H1 (cell line): Measurements from ENCODE around the gene OXSR1. TPM values are rescaled to one million over a fixed set of nuclear protein-coding genes. Genes with fewer than 3 reads are reported as not detected.
A peak's percentile ranks its signal among the peaks of the same experiment; 100 is the strongest.

Source experiments
- CTCF ChIA-PET: fragments of 300-600 bp; sonication (Branson Sonifier 250); formaldehyde crosslinking; loops from one replicate; lab custom pipeline; 2021; ENCODE audit not compliant: partially characterized antibody; lab: Charles Lee
- POLR2A ChIA-PET: fragments of 300-600 bp; sonication (Branson Sonifier 250); formaldehyde crosslinking; loops from one replicate; lab custom pipeline; 2021; ENCODE audit warnings: inconsistent platforms; ENCODE audit not compliant: partially characterized antibody; lab: Charles Lee
- DNase-seq, 2 experiments: peaks; one replicate each; pipeline versions ENCODE4 v3.0.0 to v3.0.0-alpha.2; 2010 to 2022; ENCODE audit warnings: low spot score in 2 of 2, low read depth in 1 of 2, mixed read lengths in 1 of 2
- FAIRE-seq: peaks from 2 replicates; lab custom pipeline; 2011; peaks lifted over from hg19 to GRCh38; lab: Jason Lieb, UNC
- H2AFZ ChIP-seq: 2 replicates; pipeline ENCODE4 v1.8.1; 2012; ENCODE audit warnings: low read length, inconsistent platforms
- H2AK5ac ChIP-seq: 2 replicates; pipeline ENCODE4 v1.6.1; 2013; ENCODE audit warnings: low read depth, low read length
- H2BK120ac ChIP-seq: replicated peaks from 2 replicates; pipeline ENCODE3; 2013; ENCODE audit warnings: low read depth, low read length, inconsistent platforms
- H2BK12ac ChIP-seq: 2 replicates; pipeline ENCODE4 v1.6.1; 2013; ENCODE audit warnings: low read depth, low read length
- H2BK15ac ChIP-seq: 2 replicates; pipeline ENCODE4 v1.6.1; 2013; ENCODE audit warnings: low read length
- H2BK20ac ChIP-seq: 2 replicates; pipeline ENCODE4 v1.6.1; 2013; ENCODE audit warnings: low read length
- H2BK5ac ChIP-seq: 2 replicates; pipeline ENCODE4 v1.6.1; 2013; ENCODE audit warnings: low read depth, low read length
- H3K14ac ChIP-seq: 2 replicates; pipeline ENCODE4 v1.6.1; 2013; ENCODE audit warnings: inconsistent platforms; ENCODE audit not compliant: insufficient read length
- H3K18ac ChIP-seq: 2 replicates; pipeline ENCODE4 v1.6.1; 2013; ENCODE audit warnings: low read length; ENCODE audit errors: extremely low read depth
- H3K23ac ChIP-seq: 2 replicates; pipeline ENCODE4 v1.6.1; 2013; ENCODE audit warnings: inconsistent platforms; ENCODE audit not compliant: insufficient read length
- H3K23me2 ChIP-seq: 2 replicates; pipeline ENCODE4 v1.6.1; 2013; ENCODE audit warnings: low read depth, low read length
- H3K27ac ChIP-seq: 2 replicates; pipeline ENCODE4 v1.6.1; 2011; ENCODE audit warnings: low read depth, low read length, inconsistent platforms
- H3K27me3 ChIP-seq, 4 experiments: replicated peaks in 1 of 4; 1 replicate in 1 of 4; 2 replicates in 3 of 4; pipeline versions ENCODE4 v1.6.1 to v1.8.1; 2011 to 2013; ENCODE audit warnings: low read length in 3 of 4, mild to moderate bottlenecking in 3 of 4, inconsistent platforms in 2 of 4, mixed read lengths in 2 of 4, moderate library complexity in 1 of 4; ENCODE audit not compliant: control insufficient read depth in 3 of 4, insufficient read depth in 3 of 4; ENCODE audit errors: extremely low read depth in 1 of 4
- H3K36me3 ChIP-seq, 4 experiments: 2 replicates each; pipeline versions ENCODE4 v1.6.1 to v1.8.1; 2011 to 2013; ENCODE audit warnings: mild to moderate bottlenecking in 4 of 4, low read length in 3 of 4, moderate library complexity in 2 of 4, control low read depth in 1 of 4, inconsistent platforms in 1 of 4; ENCODE audit not compliant: insufficient read depth in 4 of 4, control insufficient read depth in 2 of 4
- H3K4ac ChIP-seq: replicated peaks from 2 replicates; pipeline ENCODE3; 2013; ENCODE audit warnings: low read length, low read depth, mixed read lengths, inconsistent platforms; ENCODE audit not compliant: insufficient read length
- H3K4me1 ChIP-seq, 4 experiments: replicated peaks in 1 of 4; 1 replicate in 1 of 4; 2 replicates in 3 of 4; pipeline versions ENCODE4 v1.6.1 to v1.8.1; 2011 to 2013; ENCODE audit warnings: low read length in 3 of 4, inconsistent platforms in 2 of 4, mixed read lengths in 1 of 4; ENCODE audit not compliant: insufficient read depth in 4 of 4, control insufficient read depth in 3 of 4
- H3K4me2 ChIP-seq, 2 experiments: 2 replicates each; pipeline versions ENCODE4 v1.6.1 to v1.8.1; 2011 to 2013; ENCODE audit warnings: low read depth in 2 of 2, low read length in 2 of 2, control low read depth in 1 of 2, inconsistent platforms in 1 of 2, mild to moderate bottlenecking in 1 of 2; ENCODE audit not compliant: insufficient read depth in 1 of 2
- H3K4me3 ChIP-seq, 4 experiments: fragments of 200-600, 300-600 bp in 1 of 4; sonication (generic), shearing (Covaris generic), sonication (Bioruptor Twin) in 1 of 4; 2 replicates each; pipeline versions ENCODE4 v1.5.1 to v1.8.1; 2011 to 2016; ENCODE audit warnings: low read length in 4 of 4, low read depth in 3 of 4, control low read depth in 2 of 4, inconsistent platforms in 2 of 4, mild to moderate bottlenecking in 2 of 4, mixed read lengths in 1 of 4, moderate library complexity in 1 of 4; ENCODE audit not compliant: insufficient read depth in 2 of 4; ENCODE audit errors: extremely low read depth in 1 of 4
- H3K56ac ChIP-seq: replicated peaks from 2 replicates; pipeline ENCODE3; 2013; ENCODE audit warnings: low read depth, mild to moderate bottlenecking, mixed read lengths, low read length, inconsistent platforms; ENCODE audit not compliant: insufficient read length
- H3K79me1 ChIP-seq: 2 replicates; pipeline ENCODE4 v1.6.1; 2013; ENCODE audit warnings: low read depth, low read length, control low read depth
- H3K79me2 ChIP-seq, 2 experiments: 2 replicates each; pipeline versions ENCODE4 v1.6.1 to v1.8.1; 2012 to 2013; ENCODE audit warnings: low read length in 2 of 2, mild to moderate bottlenecking in 2 of 2, inconsistent platforms in 1 of 2; ENCODE audit not compliant: insufficient read depth in 2 of 2, control insufficient read depth in 1 of 2
- H3K9ac ChIP-seq, 4 experiments: replicated peaks in 1 of 4; 1 replicate in 1 of 4; 2 replicates in 3 of 4; pipeline versions ENCODE4 v1.6.1 to v1.8.1; 2011 to 2013; ENCODE audit warnings: low read depth in 3 of 4, low read length in 3 of 4, control low read depth in 2 of 4, mild to moderate bottlenecking in 2 of 4, moderate library complexity in 2 of 4, inconsistent platforms in 1 of 4; ENCODE audit errors: extremely low read depth in 1 of 4
- H3K9me3 ChIP-seq, 2 experiments: 2 replicates each; pipeline versions ENCODE4 v1.6.1 to v1.8.1; 2012 to 2013; ENCODE audit warnings: mild to moderate bottlenecking in 2 of 2, moderate library complexity in 2 of 2, control low read depth in 1 of 2, inconsistent platforms in 1 of 2, low read depth in 1 of 2, low read length in 1 of 2, mixed read lengths in 1 of 2; ENCODE audit not compliant: insufficient read depth in 2 of 2
- H4K20me1 ChIP-seq, 2 experiments: replicated peaks in 1 of 2; 2 replicates each; pipeline versions ENCODE3 to v1.8.1; 2011 to 2013; ENCODE audit warnings: inconsistent platforms in 2 of 2, low read length in 2 of 2, mild to moderate bottlenecking in 1 of 2; ENCODE audit not compliant: insufficient read depth in 2 of 2, control insufficient read depth in 1 of 2
- H4K5ac ChIP-seq: 2 replicates; pipeline ENCODE4 v1.6.1; 2013; ENCODE audit warnings: low read length, low read depth, mixed read lengths, inconsistent platforms; ENCODE audit not compliant: insufficient read length
- H4K8ac ChIP-seq: 2 replicates; pipeline ENCODE4 v1.8.0; 2013; ENCODE audit warnings: mild to moderate bottlenecking, moderate library complexity, low read length, inconsistent platforms; ENCODE audit not compliant: insufficient read depth; ENCODE audit errors: extremely low read depth
- H4K91ac ChIP-seq: replicated peaks from 2 replicates; pipeline ENCODE3; 2013; ENCODE audit warnings: low read length, mixed read lengths, inconsistent platforms; ENCODE audit not compliant: insufficient read length
- ATF2 ChIP-seq: IDR thresholded peaks from 2 replicates; pipeline ENCODE4 v1.6.1; 2012; ENCODE audit warnings: low read length, inconsistent platforms
- BCL11A ChIP-seq, 2 experiments: IDR thresholded peaks; one replicate each; pipeline ENCODE4 v1.6.1; 2011; ENCODE audit warnings: low read depth in 2 of 2, low read length in 2 of 2, mild to moderate bottlenecking in 2 of 2
- EZH2 ChIP-seq: fragments of 200-600 bp; sonication (generic); IDR thresholded peaks from 2 replicates; pipeline ENCODE4 v1.7.1; 2012; ENCODE audit warnings: low read depth, mild to moderate bottlenecking, moderate library complexity, low read length, inconsistent platforms; ENCODE audit not compliant: severe bottlenecking
- FOSL1 ChIP-seq: IDR thresholded peaks from 2 replicates; pipeline ENCODE4 v1.6.1; 2011; ENCODE audit warnings: mild to moderate bottlenecking, low read depth, low read length, moderate library complexity; ENCODE audit not compliant: insufficient read depth
- NANOG ChIP-seq: IDR thresholded peaks from 2 replicates; pipeline ENCODE4 v1.6.1; 2011; ENCODE audit warnings: low read length, low read depth, mild to moderate bottlenecking, inconsistent platforms; ENCODE audit not compliant: insufficient read depth, poor library complexity, severe bottlenecking
- POLR2A ChIP-seq, 2 experiments: IDR thresholded peaks; 1 replicate in 1 of 2; 2 replicates in 1 of 2; pipeline ENCODE4 v1.6.1; 2011; ENCODE audit warnings: low read depth in 2 of 2, low read length in 2 of 2, mild to moderate bottlenecking in 2 of 2; ENCODE audit errors: control extremely low read depth in 1 of 2
- POLR2AphosphoS5 ChIP-seq: IDR thresholded peaks from 2 replicates; pipeline ENCODE4 v1.6.1; 2011; ENCODE audit warnings: low read depth, low read length
- RBBP5 ChIP-seq: IDR thresholded peaks from 2 replicates; pipeline ENCODE4 v1.7.1; 2012; ENCODE audit warnings: low read depth, mild to moderate bottlenecking, inconsistent platforms, low read length, moderate library complexity, borderline replicate concordance
- SIX5 ChIP-seq: IDR thresholded peaks from 2 replicates; pipeline ENCODE4 v1.6.1; 2011; ENCODE audit warnings: mild to moderate bottlenecking, low read depth, low read length
- TAF7 ChIP-seq: optimal IDR thresholded peaks from 2 replicates; pipeline ENCODE3; 2011; ENCODE audit warnings: low read depth, mild to moderate bottlenecking, inconsistent platforms, low read length, moderate library complexity, borderline replicate concordance
- USF2 ChIP-seq: IDR thresholded peaks from 2 replicates; pipeline ENCODE4 v1.6.1; 2011; ENCODE audit warnings: low read length, improper control_type of control experiment
- WGBS, 2 experiments: shearing (Covaris generic) in 1 of 2; methylation state at CpG; one replicate each; pipeline versions ENCODE4 v1.1.6 to v1.1.7; 2013 to 2015; ENCODE audit warnings: low lambda C conversion rate in 2 of 2, mixed read lengths in 2 of 2, inconsistent platforms in 1 of 2, low coverage in 1 of 2, missing lambda C conversion rate in 1 of 2; ENCODE audit not compliant: insufficient replicate concordance in 2 of 2, insufficient coverage in 1 of 2, insufficient read length in 1 of 2; ENCODE audit errors: extremely low coverage in 1 of 2, missing lambda C conversion rate in 1 of 2; 5-methylcytosine and 5-hydroxymethylcytosine counted together
- polyA plus RNA-seq, 7 experiments: library from polyadenylated mRNA; depleted of rRNA in 3 of 7; stranded (reverse) in 5 of 7; unstranded in 2 of 7; fragments of >200 nt in 5 of 7; fragments of 200-250 nt in 2 of 7; gene quantifications; 1 replicate in 5 of 7; 2 replicates in 1 of 7; 4 replicates in 1 of 7; pipeline versions ENCODE4 v1.2.1 to v1.2.3, GENCODE V29; 2011 to 2013; ENCODE audit warnings: missing spikeins in 2 of 7, mixed read lengths in 2 of 7
- total RNA-seq: library from RNA; stranded (reverse); fragmentation: NEBNext Ultra II Directional; extraction: Animal tissue kit (Norgen Biotek cat#: 25700); gene quantifications from 2 replicates; pipeline ENCODE4 v1.2.1, GENCODE V29; 2021

OXSR1 gene
- total and polyA plus RNA-seq, 2 of the 8 experiments (the other 6 are each of a cell fraction or from before 2014, with no cell fraction given), result 25.1 to 47.0 TPM

GRCh38 chr3:38167591-38167990 lies 2.3 kb downstream of the OXSR1 start:
- no peak for DNase-seq
- no peak overlapping the region for H2AK5ac ChIP-seq
- no peak overlapping the region for H4K91ac ChIP-seq
- peaks cover 14% of the 10 kb centered on the region; the same call in 1 of the 2 replicates for H3K23me2 ChIP-seq
- H4K20me1 ChIP-seq, result peaks cover 7 to 8% of the 10 kb centered on the region in 2 experiments
- no peaks in the 10 kb centered on the region for H3K9me3 ChIP-seq
- H3K14ac ChIP-seq, result no peak overlapping the region
- H3K27me3 ChIP-seq, result no peaks in the 10 kb centered on the region
- peaks cover 18 to 66% of the 10 kb centered on the region in 2 experiments for H3K79me2 ChIP-seq
- H3K23ac ChIP-seq, result no peak overlapping the region
- no peak overlapping the region for H3K9ac ChIP-seq
- no peak overlapping the region for H2BK120ac ChIP-seq
- H3K27ac ChIP-seq, result no peak overlapping the region
- FAIRE-seq, result no peak
- no peak overlapping the region for H4K8ac ChIP-seq
- no peak overlapping the region for H3K18ac ChIP-seq
- peaks cover 0 to 2% (median under 1%) of the 10 kb centered on the region in 4 experiments; a peak in 3 of 7 replicates for H3K4me1 ChIP-seq
- H3K4me2 ChIP-seq, result peak overlapping the region in 1 of 2 experiments; percentile 91; a peak in 1 of 4 replicates
- H2BK15ac ChIP-seq, result no peak overlapping the region
- 90% methylated on average over 4 of the region's 4 CpGs; no CpG with 5 or more reads in 1 of the 2 experiments for WGBS, 2 experiments
- ChIA-PET CTCF (interaction anchor here (0.7 to 1.4 kb wide), 4 partner anchors 30 to 325 kb away, joined by 3 to 4 read pairs (median 4); partner anchors contain the start of gene MYD88), POLR2A (interaction anchor here (0.6 to 1.5 kb wide), 3 partner anchors 10 to 164 kb away, joined by 3 to 5 read pairs (median 4); partner anchors contain the start of gene ACAA1)
- H3K36me3 ChIP-seq, result no peaks in the 10 kb centered on the region
- H2BK20ac ChIP-seq, result no peak overlapping the region
- no peak overlapping the region for H2BK12ac ChIP-seq
- H4K5ac ChIP-seq, result no peak overlapping the region
- no peak overlapping the region for H2BK5ac ChIP-seq
- H3K4me3 ChIP-seq, result no peak overlapping the region
- H3K56ac ChIP-seq, result no peak overlapping the region
- H3K4ac ChIP-seq, result no peak overlapping the region
- no peaks in the 10 kb centered on the region; the same call in 1 of the 2 replicates for H3K79me1 ChIP-seq
- no peak overlapping the region for H2AFZ ChIP-seq
- TF ChIP-seq NANOG (no peak), EZH2 (no peak), ATF2 (no peak), SIX5 (no peak), FOSL1 (no peak), RBBP5 (no peak), BCL11A (IDR thresholded peaks at IDR 0.05; ENCODE audit: low read depth in 2 of 2, low read length in 2 of 2) (no peak), POLR2AphosphoS5 (no peak), TAF7 (no peak), POLR2A (IDR thresholded peaks at IDR 0.05; ENCODE audit: control extremely low read depth in 1 of 2, low read depth in 2 of 2, low read length in 2 of 2) (no peak), USF2 (no peak)
